IMR-90 (cell line): ENCODE measurements around the gene RBMS2. TPM values are rescaled to one million over a fixed set of nuclear protein-coding genes. Genes with fewer than 3 reads are reported as not detected.

Experiments
- ATAC-seq: fragments of 200-7000 bp; cut with Tn5 transposase; 2 replicates; pipeline ENCODE4 v1.9.1; 2020; ENCODE audit warnings: low read depth, mild to moderate bottlenecking, moderate library complexity
- BruUV-seq: library from RNA; stranded (reverse); fragments of 400-500 nt; replicated peaks from 2 replicates; lab custom pipeline; 2021; lab: Mats Ljungman, UMichigan
- CTCF ChIA-PET: fragments of 300-600 bp; formaldehyde crosslinking; extraction: SDS; loops from one replicate; lab custom pipeline; 2021; ENCODE audit warnings: antibody characterized with exemption; lab: Yijun Ruan, JAX
- POLR2A ChIA-PET: fragments of 300-600 bp; sonication (Branson Sonifier 250); formaldehyde crosslinking; loops from one replicate; lab custom pipeline; 2022; ENCODE audit warnings: antibody characterized with exemption; ENCODE audit not compliant: unreplicated experiment; lab: Charles Lee
- DNase-seq: peaks from one replicate; pipeline ENCODE4 v3.0.0; 2013
- H2AFZ ChIP-seq: replicated peaks from 2 replicates; pipeline ENCODE3; 2013; ENCODE audit warnings: low read length, mild to moderate bottlenecking; ENCODE audit not compliant: poor library complexity
- H2AK5ac ChIP-seq: 2 replicates; pipeline ENCODE4 v1.6.1; 2013; ENCODE audit warnings: low read depth, low read length, inconsistent platforms
- H2AK9ac ChIP-seq: replicated peaks from 2 replicates; pipeline ENCODE3; 2013; ENCODE audit warnings: mild to moderate bottlenecking, low read depth, low read length, moderate library complexity; ENCODE audit not compliant: poor library complexity
- H2BK120ac ChIP-seq: 2 replicates; pipeline ENCODE4 v1.6.1; 2013; ENCODE audit warnings: low read depth, low read length, inconsistent platforms
- H2BK15ac ChIP-seq: 3 replicates; pipeline ENCODE4 v1.6.1; 2013; ENCODE audit warnings: low read depth, low read length, inconsistent platforms
- H2BK20ac ChIP-seq: 2 replicates; pipeline ENCODE4 v1.6.1; 2013; ENCODE audit warnings: low read depth, mild to moderate bottlenecking, inconsistent platforms, low read length, moderate library complexity
- H2BK5ac ChIP-seq: 2 replicates; pipeline ENCODE4 v1.6.1; 2013; ENCODE audit warnings: mild to moderate bottlenecking, low read depth, low read length, inconsistent platforms; ENCODE audit not compliant: poor library complexity, severe bottlenecking
- H3K14ac ChIP-seq: replicated peaks from 2 replicates; pipeline ENCODE4 v1.6.1; 2013; ENCODE audit warnings: low read depth, low read length, inconsistent platforms
- H3K18ac ChIP-seq: 2 replicates; pipeline ENCODE4 v1.6.1; 2013; ENCODE audit warnings: low read depth, low read length, control low read depth
- H3K23ac ChIP-seq: 2 replicates; pipeline ENCODE4 v1.6.1; 2013; ENCODE audit warnings: low read depth, low read length, inconsistent platforms
- H3K27ac ChIP-seq: 2 replicates; pipeline ENCODE4 v1.5.1; 2013; ENCODE audit warnings: mild to moderate bottlenecking, control low read depth, low read length; ENCODE audit not compliant: insufficient read depth
- H3K27me3 ChIP-seq: 2 replicates; pipeline ENCODE4 v1.6.1; 2013; ENCODE audit warnings: low read length; ENCODE audit not compliant: control insufficient read depth, insufficient read depth
- H3K36me3 ChIP-seq: 2 replicates; pipeline ENCODE4 v1.6.1; 2013; ENCODE audit warnings: low read length, mixed read lengths; ENCODE audit not compliant: control insufficient read depth, insufficient read depth
- H3K4ac ChIP-seq: 2 replicates; pipeline ENCODE4 v1.6.1; 2013; ENCODE audit warnings: low read depth, low read length, inconsistent platforms
- H3K4me1 ChIP-seq: 2 replicates; pipeline ENCODE4 v1.6.1; 2013; ENCODE audit warnings: low read length, mixed read lengths; ENCODE audit not compliant: control insufficient read depth, insufficient read depth
- H3K4me2 ChIP-seq: 2 replicates; pipeline ENCODE4 v1.6.1; 2013; ENCODE audit warnings: low read depth, mild to moderate bottlenecking, control low read depth, low read length, moderate library complexity
- H3K4me3 ChIP-seq: 2 replicates; pipeline ENCODE4 v1.5.1; 2013; ENCODE audit warnings: low read depth, mild to moderate bottlenecking, control low read depth, low read length, moderate library complexity; ENCODE audit not compliant: insufficient read depth
- H3K56ac ChIP-seq: 2 replicates; pipeline ENCODE4 v1.6.1; 2013; ENCODE audit warnings: low read length, inconsistent platforms; ENCODE audit not compliant: insufficient read depth; ENCODE audit errors: extremely low read depth
- H3K79me1 ChIP-seq, 2 experiments: 2 replicates each; pipeline ENCODE4 v1.6.1; 2013; ENCODE audit warnings: low read length in 2 of 2, inconsistent platforms in 1 of 2, low read depth in 1 of 2
- H3K9ac ChIP-seq: 2 replicates; pipeline ENCODE4 v1.6.1; 2013; ENCODE audit warnings: low read depth, low read length, control low read depth
- H3K9me1 ChIP-seq: 2 replicates; pipeline ENCODE4 v1.6.1; 2013; ENCODE audit warnings: low read length, inconsistent platforms; ENCODE audit not compliant: insufficient read depth
- H3K9me3 ChIP-seq: 2 replicates; pipeline ENCODE4 v1.6.1; 2013; ENCODE audit warnings: low read length; ENCODE audit not compliant: control insufficient read depth, insufficient read depth
- H4K20me1 ChIP-seq: 2 replicates; pipeline ENCODE4 v1.6.1; 2013; ENCODE audit warnings: low read length, inconsistent platforms; ENCODE audit not compliant: insufficient read depth
- H4K5ac ChIP-seq: 2 replicates; pipeline ENCODE4 v1.6.1; 2013; ENCODE audit warnings: mild to moderate bottlenecking, low read depth, low read length, control low read depth
- H4K8ac ChIP-seq, 2 experiments: 2 replicates each; pipeline ENCODE4 v1.6.1; 2013; ENCODE audit warnings: low read depth in 2 of 2, low read length in 2 of 2, control low read depth in 1 of 2, inconsistent platforms in 1 of 2
- H4K91ac ChIP-seq: 2 replicates; pipeline ENCODE4 v1.6.1; 2013; ENCODE audit warnings: low read depth, low read length, inconsistent platforms; ENCODE audit not compliant: insufficient read depth
- BHLHE40 ChIP-seq: fragments of 150-350 bp; IDR thresholded peaks from 2 replicates; pipeline ENCODE4 v1.6.1; 2016; ENCODE audit warnings: mild to moderate bottlenecking, low read depth, low read length
- MAFK ChIP-seq: IDR thresholded peaks from 2 replicates; pipeline ENCODE4 v1.6.1; 2012; ENCODE audit warnings: low read depth, low read length, improper control_type of control experiment
- WGBS, 2 experiments: methylation state at CpG; one replicate each; pipeline versions ENCODE4 v1.1.5 to v1.1.7; 2013; ENCODE audit warnings: missing lambda C conversion rate in 2 of 2; ENCODE audit not compliant: insufficient read length in 1 of 2; ENCODE audit errors: extremely low coverage in 2 of 2; 5-methylcytosine and 5-hydroxymethylcytosine counted together
- dilution Hi-C: fragments of 300-500 bp; cut with HindIII; formaldehyde crosslinking; loops from one replicate; pipeline ENCODE4 v1.14.3; 2018; ENCODE audit warnings: low sequenced_read_pairs; ENCODE audit not compliant: unreplicated experiment
- in situ Hi-C: fragments of 300-500 bp; cut with MboI; formaldehyde crosslinking; loops from 3 replicates; pipeline ENCODE4 v1.14.3; 2019; ENCODE audit warnings: low sequenced_read_pairs, inconsistent platforms, mixed read lengths
- intact Hi-C: fragments of 100-400 bp; cut with micrococcal nuclease; formaldehyde crosslinking; loops from 2 replicates; pipeline ENCODE4 v1.10.0; 2022
- polyA plus RNA-seq, 3 experiments: library from polyadenylated mRNA; depleted of rRNA; stranded (reverse); fragments of >200 nt; gene quantifications; 2 replicates each; pipeline ENCODE4 v1.2.3, GENCODE V29; 2012; ENCODE audit warnings: low replicate concordance in 1 of 3
- total RNA-seq: library from RNA; depleted of rRNA; stranded (reverse); fragments of >200 nt; gene quantifications from 2 replicates; pipeline ENCODE4 v1.2.3, GENCODE V29; 2012
- TF ChIP-seq, protein P1 (sequence below): fragments of 150-350 bp; IDR thresholded peaks from 2 replicates; pipeline ENCODE4 v1.6.1; 2017; ENCODE audit warnings: mild to moderate bottlenecking, antibody characterized with exemption, low read length, low read depth

Gene RBMS2
- total and polyA plus RNA-seq, 2 of the 4 experiments (the other 2 are of a cell fraction): 38.0 to 43.6 TPM

DNA sequence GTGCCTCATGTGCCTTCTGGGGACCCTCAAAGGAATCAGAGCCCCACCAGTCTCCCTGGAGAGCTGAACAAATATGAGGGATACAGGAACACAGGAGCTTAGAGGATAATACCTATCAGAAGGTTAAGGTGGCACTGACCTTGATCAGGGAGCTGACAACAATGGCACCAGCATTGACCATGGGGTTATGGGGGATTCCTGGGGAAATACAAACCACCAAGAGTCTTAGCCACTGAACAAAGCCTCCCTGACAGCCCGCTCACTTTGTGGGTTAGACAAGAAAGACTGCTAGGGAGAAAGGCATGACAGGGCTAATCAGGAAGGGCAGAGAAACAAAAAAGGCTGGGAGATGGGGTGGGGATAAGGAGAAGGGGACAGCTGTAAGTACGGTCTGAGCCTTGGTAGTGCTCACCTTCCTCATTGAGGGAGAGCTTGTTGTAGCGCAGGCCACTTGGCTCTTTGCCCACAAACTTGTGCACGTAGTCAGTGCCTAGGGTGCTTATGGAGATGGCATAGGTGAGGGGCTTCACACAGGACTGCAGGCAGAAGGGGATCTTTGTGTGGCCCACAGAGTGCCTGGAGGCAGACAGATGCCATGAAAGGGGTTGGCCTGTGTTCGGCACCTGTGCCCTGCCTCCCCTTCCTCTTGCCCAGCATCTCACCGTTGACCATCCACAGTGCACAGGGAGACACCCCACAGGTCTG lies 43.9 kb upstream of the RBMS2 start:
- H2AK9ac ChIP-seq: no peak overlapping the region
- peaks cover 0 to 26% of the 10 kb centered on the region in 2 experiments; a peak in 3 of 4 replicates for H3K79me1 ChIP-seq
- H3K4me2 ChIP-seq: no peak overlapping the region
- DNase-seq (no peak), ATAC-seq (no peak)
- ChIA-PET CTCF (interaction anchor here (0.9 kb wide), 1 partner anchor 14 kb away, joined by 3 read pairs; no protein-coding TSS in a partner anchor), POLR2A (no interaction called here)
- in situ Hi-C loops (no loop called here), intact Hi-C loops (no loop called here), dilution Hi-C loops (no loop called here)
- no peak overlapping the region for H2AK5ac ChIP-seq
- H3K4ac ChIP-seq: no peak overlapping the region
- peaks cover 1% of the 10 kb centered on the region for H3K36me3 ChIP-seq
- TF ChIP-seq MAFK: no peak
- TF ChIP-seq, protein P1, sequence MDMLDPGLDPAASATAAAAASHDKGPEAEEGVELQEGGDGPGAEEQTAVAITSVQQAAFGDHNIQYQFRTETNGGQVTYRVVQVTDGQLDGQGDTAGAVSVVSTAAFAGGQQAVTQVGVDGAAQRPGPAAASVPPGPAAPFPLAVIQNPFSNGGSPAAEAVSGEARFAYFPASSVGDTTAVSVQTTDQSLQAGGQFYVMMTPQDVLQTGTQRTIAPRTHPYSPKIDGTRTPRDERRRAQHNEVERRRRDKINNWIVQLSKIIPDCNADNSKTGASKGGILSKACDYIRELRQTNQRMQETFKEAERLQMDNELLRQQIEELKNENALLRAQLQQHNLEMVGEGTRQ: no peak
- TF ChIP-seq BHLHE40: no peak
- no peak overlapping the region for H4K8ac ChIP-seq
- no TSS peak for BruUV-seq
- no peak overlapping the region for H3K9ac ChIP-seq
- no peaks in the 10 kb centered on the region for H3K9me3 ChIP-seq
- no peak overlapping the region for H3K23ac ChIP-seq
- H3K27ac ChIP-seq: no peak overlapping the region
- no peak overlapping the region for H2AFZ ChIP-seq
- no peak overlapping the region for H2BK20ac ChIP-seq
- 100% methylated on average over 1 of the region's 6 CpGs; no CpG with 5 or more reads in 1 of the 2 experiments for WGBS, 2 experiments
- no peak overlapping the region for H4K5ac ChIP-seq
- peaks cover 12% of the 10 kb centered on the region; the same call in 1 of the 2 replicates for H3K9me1 ChIP-seq
- no peak overlapping the region for H2BK120ac ChIP-seq
- no peak overlapping the region for H4K91ac ChIP-seq
- H3K18ac ChIP-seq: no peak overlapping the region
- H3K4me3 ChIP-seq: no peak overlapping the region
- H3K14ac ChIP-seq: no peak overlapping the region
- no peak overlapping the region for H2BK15ac ChIP-seq
- H3K27me3 ChIP-seq: no peaks in the 10 kb centered on the region
- H3K4me1 ChIP-seq: no peaks in the 10 kb centered on the region
- H3K56ac ChIP-seq: no peak overlapping the region
- no peaks in the 10 kb centered on the region for H4K20me1 ChIP-seq
- H2BK5ac ChIP-seq: no peak overlapping the region
